ENCODE results near the gene DRD3. TPM values are rescaled to one million over a fixed set of nuclear protein-coding genes. Genes with fewer than 3 reads are reported as not detected.

The DRD3 gene
- total RNA-seq, 2 experiments from 2014 or later: not detected

GRCh38 chr3:114089675-114090074 lies 89.2 kb downstream of the DRD3 start:
- intact Hi-C loops (cut with micrococcal nuclease): no loop called here
- H3K27ac Mint-ChIP-seq: no peak overlapping the region

DNA sequence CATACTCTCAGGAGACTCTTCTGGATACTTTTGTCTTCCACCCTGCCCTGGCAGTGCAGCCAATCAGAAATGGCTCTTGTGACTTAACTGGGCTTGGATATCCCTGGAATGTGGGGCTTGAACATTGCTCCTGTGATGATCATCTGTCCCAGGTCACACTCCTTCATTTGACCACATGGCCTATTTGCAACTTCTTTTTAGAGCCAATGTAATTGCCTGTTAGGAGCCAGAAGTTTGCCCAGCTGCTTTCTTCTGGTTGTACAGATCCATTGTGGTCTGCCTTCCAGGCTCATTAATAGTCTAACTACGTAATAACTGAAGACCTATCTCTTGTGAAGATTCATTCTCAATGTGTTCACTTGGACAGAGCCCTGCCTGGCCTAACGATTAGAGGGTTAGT lies 92.5 kb downstream of the DRD3 start:
- no peak overlapping the region for H3K4me3 Mint-ChIP-seq
- CTCF ChIA-PET: no interaction called here
- H3K36me3 Mint-ChIP-seq: peaks cover 48% of the 10 kb centered on the region
- no peak for DNase-seq
- H3K27me3 Mint-ChIP-seq: no peaks in the 10 kb centered on the region
- POLR2A ChIA-PET: no interaction called here
- H3K9me3 Mint-ChIP-seq: no peaks in the 10 kb centered on the region
- H3K4me1 Mint-ChIP-seq (ENCODE audit: low read depth): no peaks in the 10 kb centered on the region
- no peak overlapping the region for H3K27ac Mint-ChIP-seq
- intact Hi-C loops (cut with micrococcal nuclease): no loop called here

More at GRCh38 chr3:114089675-114090074, 89.2 kb downstream of the DRD3 start:
- peaks cover 27% of the 10 kb centered on the region for H3K36me3 Mint-ChIP-seq
- CTCF ChIA-PET: no interaction called here
- H3K9me3 Mint-ChIP-seq: no peaks in the 10 kb centered on the region
- no peaks in the 10 kb centered on the region for H3K4me1 Mint-ChIP-seq (ENCODE audit: low read depth)
- POLR2A ChIA-PET: no interaction called here
- DNase-seq: no peak
- H3K27me3 Mint-ChIP-seq: no peaks in the 10 kb centered on the region
- no peak overlapping the region for H3K4me3 Mint-ChIP-seq

DNA sequence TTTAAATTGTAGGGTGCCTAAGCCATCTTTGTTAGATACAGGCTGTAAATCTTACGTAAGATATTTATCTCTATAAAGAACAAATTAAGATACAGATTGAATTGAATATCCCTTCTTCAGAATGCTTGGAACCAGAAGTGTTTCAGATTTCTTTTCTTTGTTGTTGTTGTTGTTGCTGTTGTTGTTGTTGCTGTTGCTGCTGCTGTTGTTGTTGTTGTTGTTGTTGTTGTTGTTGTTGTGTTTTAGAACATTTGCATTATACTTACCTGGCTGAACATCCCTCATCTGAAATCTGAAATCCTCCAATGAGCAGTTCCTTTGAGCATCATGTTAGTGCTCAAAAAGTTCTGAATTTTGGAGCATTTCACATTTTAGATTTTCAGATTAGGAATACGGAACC lies 95.7 kb downstream of the DRD3 start:
- Mint-ChIP-seq H3K27ac (no peak overlapping the region), H3K36me3 (peaks cover 71% of the 10 kb centered on the region), H3K4me3 (no peak overlapping the region), H3K9me3 (no peaks in the 10 kb centered on the region), H3K27me3 (no peaks in the 10 kb centered on the region), H3K4me1 (ENCODE audit: low read depth) (no peaks in the 10 kb centered on the region)
- DNase-seq: no peak
- ChIA-PET CTCF (no interaction called here), POLR2A (no interaction called here)
- intact Hi-C loops (cut with micrococcal nuclease): no loop called here

DNA sequence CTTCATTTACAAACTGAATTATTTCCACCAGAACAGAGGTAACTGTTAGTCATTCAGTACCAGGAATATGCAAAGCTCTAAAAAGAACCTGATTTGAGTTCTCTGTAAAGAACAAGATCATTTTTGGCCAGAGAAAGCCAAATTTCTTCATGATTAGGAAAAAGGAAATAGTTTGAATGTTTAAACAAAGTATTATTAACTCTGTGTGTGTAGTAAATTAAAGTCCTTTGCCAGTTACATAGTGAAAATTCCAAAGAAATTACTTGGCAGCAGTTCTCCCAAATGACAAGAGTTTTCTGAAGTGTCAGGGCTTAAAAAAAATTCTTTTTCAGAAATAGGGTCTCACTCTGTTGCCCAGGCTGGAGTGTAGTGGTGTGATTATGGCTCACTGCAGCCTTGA lies 97.8 kb downstream of the DRD3 start:
- ChIA-PET CTCF (no interaction called here), POLR2A (no interaction called here)
- Mint-ChIP-seq H3K9me3 (no peaks in the 10 kb centered on the region), H3K36me3 (peaks cover 72% of the 10 kb centered on the region), H3K27me3 (no peaks in the 10 kb centered on the region), H3K4me3 (no peak overlapping the region), H3K27ac (no peak overlapping the region), H3K4me1 (ENCODE audit: low read depth) (no peaks in the 10 kb centered on the region)
- intact Hi-C loops (cut with micrococcal nuclease): no loop called here
- DNase-seq: no peak

GRCh38 chr3:114080201-114080600 lies 98.7 kb downstream of the DRD3 start:
- Mint-ChIP-seq H3K4me1 (ENCODE audit: low read depth) (no peaks in the 10 kb centered on the region), H3K9me3 (no peaks in the 10 kb centered on the region), H3K27ac (no peak overlapping the region), H3K27me3 (no peaks in the 10 kb centered on the region), H3K4me3 (no peak overlapping the region), H3K36me3 (peaks cover 65% of the 10 kb centered on the region)
- intact Hi-C loops (cut with micrococcal nuclease): no loop called here
- ChIA-PET CTCF (no interaction called here), POLR2A (no interaction called here)
- DNase-seq: no peak

- H3K27ac Mint-ChIP-seq: no peak overlapping the region
- no peaks in the 10 kb centered on the region for H3K9me3 Mint-ChIP-seq
- DNase-seq: no peak
- peaks cover 63% of the 10 kb centered on the region for H3K36me3 Mint-ChIP-seq
- H3K4me1 Mint-ChIP-seq (ENCODE audit: low read depth): no peaks in the 10 kb centered on the region
- ChIA-PET POLR2A (no interaction called here), CTCF (no interaction called here)
- no peak overlapping the region for H3K4me3 Mint-ChIP-seq
- no peaks in the 10 kb centered on the region for H3K27me3 Mint-ChIP-seq
- intact Hi-C loops (cut with micrococcal nuclease): no loop called here
These were observed 99.1 kb downstream of the DRD3 start for GRCh38 chr3:114079761-114080160.

GRCh38 chr3:114078126-114078525 lies 100.7 kb downstream of the DRD3 start:
- H3K27me3 Mint-ChIP-seq: no peaks in the 10 kb centered on the region
- CTCF ChIA-PET: no interaction called here
- H3K36me3 Mint-ChIP-seq: peaks cover 65% of the 10 kb centered on the region

More at GRCh38 chr3:114078126-114078525, 100.7 kb downstream of the DRD3 start:
- no peak for DNase-seq
- POLR2A ChIA-PET: no interaction called here
- Mint-ChIP-seq H3K27ac (no peak overlapping the region), H3K4me1 (ENCODE audit: low read depth) (no peaks in the 10 kb centered on the region), H3K4me3 (no peak overlapping the region), H3K9me3 (no peaks in the 10 kb centered on the region)
- intact Hi-C loops (cut with micrococcal nuclease): no loop called here

Other genes starting within 250 kb of the DRD3 start
- gene ZDHHC23, start 231.0 kb downstream of the DRD3 start, total RNA-seq: 1 to 10 TPM; 5.4 to 6.6 TPM
- gene CCDC191, start 122.5 kb downstream of the DRD3 start, total RNA-seq: 1 to 10 TPM; 3.5 TPM
- 10 to 100 TPM; 27.2 to 30.7 TPM for gene QTRT2, start 122.3 kb downstream of the DRD3 start, total RNA-seq
- gene ZNF80, start 58.5 kb upstream of the DRD3 start, total RNA-seq: under 1 TPM; 0.31 to 0.33 TPM
- gene TIGIT, start 115.0 kb upstream of the DRD3 start, total RNA-seq: 10 to 100 TPM; 57.0 to 63.8 TPM

All from activated CD4-positive, alpha-beta memory T cell treated with anti-CD3 and anti-CD28 coated beads for 36 hours (primary cell).